CD4-positive, alpha-beta T cell treated with Interleukin-4 for 1 hour (primary cell): ENCODE results near the gene OR6J1.
"Not testable (repeated sequence)": the region's sequence is repeated elsewhere in the genome, so short reads cannot be mapped to it uniquely, and the experiment has no call there.

Experiments used
- DNase-seq, 2 donors: peaks; one replicate each; pipeline ENCODE4 v3.0.0-alpha.2; 2020 to 2022

The OR6J1 gene

GRCh38 chr14:22644305-22644635 is at the start of gene OR6J1:
OR6J1 (minus strand) TSS chr14:22644352; CDS start chr14:22634811, 9,541 bp downstream.
- no peak for DNase-seq

- no peak for DNase-seq
These were observed 48.0 kb upstream of the OR6J1 start for GRCh38 chr14:22692194-22692593.

- no peak for DNase-seq
These were observed 47.0 kb upstream of the OR6J1 start for GRCh38 chr14:22691171-22691570.

GRCh38 chr14:22689199-22689598 is 45.0 kb upstream of the OR6J1 start:
- DNase-seq, result no peak

GRCh38 chr14:22687969-22688368 is 43.8 kb upstream of the OR6J1 start:
- DNase-seq, result not testable (repeated sequence)

GRCh38 chr14:22686176-22686611 is 42.0 kb upstream of the OR6J1 start:
- DNase-seq, result not testable (repeated sequence)

- no peak for DNase-seq
These were observed 41.3 kb upstream of the OR6J1 start for GRCh38 chr14:22685467-22685866.

- DNase-seq, result not testable (repeated sequence)
These were observed 39.3 kb upstream of the OR6J1 start for GRCh38 chr14:22683428-22683827.

GRCh38 chr14:22678221-22678620 is 34.1 kb upstream of the OR6J1 start:
- DNase-seq, result no peak

GRCh38 chr14:22677551-22677950 is 33.4 kb upstream of the OR6J1 start:
- DNase-seq, result not testable (repeated sequence)

- no peak for DNase-seq
These were observed 27.5 kb upstream of the OR6J1 start for GRCh38 chr14:22671622-22672021.

GRCh38 chr14:22668863-22669262 is 24.7 kb upstream of the OR6J1 start:
- no peak for DNase-seq

- no peak for DNase-seq
These were observed 24.3 kb upstream of the OR6J1 start for GRCh38 chr14:22668417-22668816.

GRCh38 chr14:22667881-22668280 is 23.7 kb upstream of the OR6J1 start:
- DNase-seq, result no peak

- DNase-seq, result no peak
These were observed 22.2 kb upstream of the OR6J1 start for GRCh38 chr14:22666203-22666893.

GRCh38 chr14:22664261-22664660 is 20.1 kb upstream of the OR6J1 start:
- no peak for DNase-seq

GRCh38 chr14:22660654-22661053 is 16.5 kb upstream of the OR6J1 start:
- no peak for DNase-seq

GRCh38 chr14:22658946-22659345 is 14.8 kb upstream of the OR6J1 start:
- DNase-seq, result no peak

GRCh38 chr14:22657861-22658260 is 13.7 kb upstream of the OR6J1 start:
- DNase-seq, result peak in 1 of 2 donors; percentile 6

- no peak for DNase-seq
These were observed 13.0 kb upstream of the OR6J1 start for GRCh38 chr14:22656945-22657731.

GRCh38 chr14:22656226-22656625 is 12.1 kb upstream of the OR6J1 start:
- no peak for DNase-seq

GRCh38 chr14:22653012-22653621 is 9.0 kb upstream of the OR6J1 start:
- DNase-seq, result peak; percentile 53 to 62

- no peak for DNase-seq
These were observed 7.4 kb upstream of the OR6J1 start for GRCh38 chr14:22651586-22651985.

GRCh38 chr14:22650960-22651521 is 6.9 kb upstream of the OR6J1 start:
- no peak for DNase-seq
